Adrenal gland (tissue), 12 donors: ENCODE data around the gene DHFR. TPM values are rescaled to one million over a fixed set of nuclear protein-coding genes. Genes with fewer than 3 reads are reported as not detected.

ENCODE experiments used
- DNase-seq, 7 donors: peaks; one replicate each; pipeline ENCODE4 v3.0.0-alpha.2; 2019 to 2020
- H3K27ac ChIP-seq, 5 donors: fragments of 200-600 bp; sonication (generic) in 4 of 5; 1 replicate in 3 of 5; 2 replicates in 2 of 5; pipeline versions ENCODE4 v1.5.1 to v1.8.0; 2016 to 2020; ENCODE audit warnings: mild to moderate bottlenecking in 1 of 5
- H3K27me3 ChIP-seq: fragments of 200-600 bp; 2 replicates; pipeline ENCODE4 v1.8.0; 2021
- H3K36me3 ChIP-seq, 2 donors: fragments of 200-600 bp; replicated peaks in 1 of 2; 1 replicate in 1 of 2; 2 replicates in 1 of 2; pipeline versions ENCODE4 v1.5.1 to v1.8.0; 2018 to 2022
- H3K4me1 ChIP-seq, 2 donors: fragments of 200-600 bp; replicated peaks in 1 of 2; 1 replicate in 1 of 2; 2 replicates in 1 of 2; pipeline versions ENCODE4 v1.5.1 to v1.8.0; 2018 to 2021
- H3K4me3 ChIP-seq, 4 donors: fragments of 200-600 bp; sonication (generic) in 3 of 4; one replicate each; pipeline ENCODE4 v1.5.1; 2016 to 2018
- H3K9me3 ChIP-seq, 3 donors: fragments of 200-600 bp; sonication (generic) in 1 of 3; replicated peaks in 1 of 3; 1 replicate in 2 of 3; 2 replicates in 1 of 3; pipeline versions ENCODE4 v1.5.1 to v1.8.0; 2016 to 2021
- CTCF ChIP-seq, 6 experiments: fragments of 450-650 bp in 4 of 6; fragments of 200-600 bp in 2 of 6; sonication (generic) in 1 of 6; IDR thresholded peaks; 1 replicate in 5 of 6; 2 replicates in 1 of 6; pipeline versions ENCODE4 v1.5.1 to v1.8.0; 2016 to 2021; ENCODE audit warnings: antibody characterized with exemption in 6 of 6, mild to moderate bottlenecking in 2 of 6, moderate library complexity in 1 of 6
- POLR2A ChIP-seq, 2 donors: fragments of 450-650 bp; IDR thresholded peaks; one replicate each; pipeline ENCODE4 v1.6.1; 2017; ENCODE audit warnings: antibody characterized with exemption in 2 of 2, mild to moderate bottlenecking in 2 of 2, moderate library complexity in 1 of 2
- WGBS, 4 donors: extraction: QIAGEN DNeasy Blood & Tissue Kit in 2 of 4; methylation state at CpG; one replicate each; pipeline versions ENCODE4 v1.1.5 to v1.1.7; 2013 to 2017; 5-methylcytosine and 5-hydroxymethylcytosine counted together
- intact Hi-C, 2 donors: fragments of 100-400 bp; cut with DNase I; formaldehyde crosslinking; loops; one replicate each; pipeline versions ENCODE4 v1.14.1 to v1.15.0; 2022 to 2023
- polyA plus RNA-seq, 3 donors: library from polyadenylated mRNA; stranded (reverse); fragments of 200-250 nt in 2 of 3; fragments of 350-450 nt in 1 of 3; fragmentation: Illumina TruSeq in 1 of 3; extraction: RNeasy Lipid Tissue Mini Kit (QIAGEN cat#74804) in 1 of 3; gene quantifications; one replicate each; pipeline ENCODE4 v1.2.3, GENCODE V29; 2013 to 2014
- total RNA-seq, 9 donors: library from RNA; depleted of rRNA in 4 of 9; stranded (reverse); fragments of >200 nt in 4 of 9; fragments of 120-200 nt in 1 of 9; fragmentation: NEBNext Ultra II Directional in 1 of 9; extraction: Animal tissue kit (Norgen Biotek cat#: 25700) in 1 of 9; gene quantifications; one replicate each; pipeline versions ENCODE4 v1.1.0 to v1.2.4, GENCODE V29; 2013 to 2023
- donor health status: healthy with polysubstance abuse.
- donor health status: Bipolar disorder and iron deficiency.
- donor health status: DM: yes; HTN: yes; CAD: no.
- donor health status: DM: no; HTN: no; CAD: no.
- donor health status: DM: no; HTN: no; CAD: no.
- donor health status: DM: yes; HTN: yes; CAD: no.

Gene DHFR
- total and polyA plus RNA-seq, 12 donors = 4.4 to 24.2 (median 8.6) TPM

DNA sequence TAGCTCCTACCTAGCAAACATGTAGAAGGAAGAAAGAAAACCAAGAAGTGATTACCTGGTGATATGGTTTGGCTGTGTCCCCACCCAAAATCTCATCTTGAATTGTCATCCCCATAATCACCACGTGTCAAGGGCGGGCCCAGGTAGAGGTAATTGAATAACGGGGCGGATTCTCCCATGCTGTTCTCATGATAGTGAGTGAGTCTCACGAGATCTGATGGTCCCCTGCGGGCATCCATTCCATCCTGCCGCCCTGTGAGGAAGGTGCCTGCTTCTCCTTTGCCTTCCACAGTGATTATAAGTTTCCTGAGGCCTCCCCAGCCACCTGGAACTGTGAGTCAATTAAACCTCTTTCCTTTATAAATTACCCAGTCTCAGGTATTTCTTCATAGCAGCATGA, 57.3 kb downstream of the DHFR start:
- WGBS, 4 donors = 67 to 92% (median 75%) methylated on average over 7 of the region's 7 CpGs
- TF ChIP-seq POLR2A (IDR thresholded peaks at IDR 0.05) (no peak), CTCF (IDR thresholded peaks at IDR 0.05) (no peak)

GRCh38 chr5:80594810-80595209, 60.0 kb downstream of the DHFR start:
- 79 to 96% (median 94%) methylated on average over 2 of the region's 2 CpGs for WGBS, 4 donors
- Histone ChIP-seq H3K27ac (no peak overlapping the region), H3K4me1 (no peaks in the 10 kb centered on the region), H3K27me3 (no peaks in the 10 kb centered on the region), H3K9me3 (no peaks in the 10 kb centered on the region), H3K4me3 (no peak overlapping the region), H3K36me3 (no peaks in the 10 kb centered on the region)
- intact Hi-C loops = no loop called here
- TF ChIP-seq POLR2A (IDR thresholded peaks at IDR 0.05) (no peak), CTCF (IDR thresholded peaks at IDR 0.05) (no peak)
- DNase-seq = no peak

More for the DNA sequence above, 57.3 kb downstream of the DHFR start:
- Histone ChIP-seq H3K27me3 (no peaks in the 10 kb centered on the region), H3K36me3 (no peaks in the 10 kb centered on the region), H3K4me1 (no peaks in the 10 kb centered on the region), H3K4me3 (no peak overlapping the region), H3K9me3 (no peaks in the 10 kb centered on the region), H3K27ac (no peak overlapping the region)
- intact Hi-C loops = no loop called here
- no peak for DNase-seq

- H3K4me3 ChIP-seq = no peak overlapping the region
- no peaks in the 10 kb centered on the region for H3K9me3 ChIP-seq
- H3K36me3 ChIP-seq = no peaks in the 10 kb centered on the region
- no peak overlapping the region for H3K27ac ChIP-seq
- no peaks in the 10 kb centered on the region for H3K27me3 ChIP-seq
- intact Hi-C loops = no loop called here
- H3K4me1 ChIP-seq = no peaks in the 10 kb centered on the region
- DNase-seq = no peak
- 75 to 89% (median 84%) methylated on average over 2 of the region's 2 CpGs for WGBS, 4 donors
- no peak for TF ChIP-seq CTCF (IDR thresholded peaks at IDR 0.05)
- no peak for TF ChIP-seq POLR2A (IDR thresholded peaks at IDR 0.05)
Measured at GRCh38 chr5:80592761-80593160, 62.0 kb downstream of the DHFR start.

GRCh38 chr5:80592105-80592504, 62.7 kb downstream of the DHFR start:
- Histone ChIP-seq H3K4me1 (no peaks in the 10 kb centered on the region), H3K4me3 (no peak overlapping the region), H3K9me3 (no peaks in the 10 kb centered on the region), H3K27me3 (no peaks in the 10 kb centered on the region), H3K27ac (no peak overlapping the region), H3K36me3 (no peaks in the 10 kb centered on the region)
- intact Hi-C loops = no loop called here
- 62 to 90% (median 64%) methylated on average over 1 of the region's 1 CpG for WGBS, 4 donors
- no peak for TF ChIP-seq POLR2A (IDR thresholded peaks at IDR 0.05)
- no peak for TF ChIP-seq CTCF (IDR thresholded peaks at IDR 0.05)
- DNase-seq = no peak
